HepG2 (cell line): ENCODE results near the gene GYS1. TPM values are rescaled to one million over a fixed set of nuclear protein-coding genes. Genes with fewer than 3 reads are reported as not detected.

Experiments used
- MYC ChIP-seq: sonication (generic); formaldehyde crosslinking; IDR thresholded peaks from 2 replicates; pipeline ENCODE4 v1.9.0; 2021; ENCODE audit warnings: missing genetic modification reagents, borderline replicate concordance
- TBP ChIP-seq: sonication (generic); formaldehyde crosslinking; IDR thresholded peaks from 2 replicates; pipeline ENCODE4 v1.5.0; 2020; ENCODE audit warnings: missing genetic modification reagents
- ZBTB8A ChIP-seq: sonication (generic); formaldehyde crosslinking; IDR thresholded peaks from 2 replicates; pipeline ENCODE4 v1.4.0; 2020; ENCODE audit warnings: mild to moderate bottlenecking, low read depth, missing genetic modification reagents, borderline replicate concordance
- polyA plus RNA-seq, 8 experiments: library from polyadenylated mRNA; depleted of rRNA in 3 of 8; stranded (reverse) in 7 of 8; unstranded in 1 of 8; fragments of >200 nt; fragmentation: Illumina TruSeq in 4 of 8; extraction: Trizol in 4 of 8; gene quantifications; 2 replicates each; pipeline versions ENCODE4 v1.2.1 to v1.2.3, GENCODE V29; 2011 to 2016; ENCODE audit warnings: low read depth in 4 of 8, missing spikeins in 1 of 8, mixed read lengths in 1 of 8; ENCODE audit not compliant: insufficient read depth in 1 of 8
- total RNA-seq, 5 experiments: library from RNA; depleted of rRNA; stranded (reverse); fragments of >200 nt; fragmentation: Illumina TruSeq; extraction: Trizol; gene quantifications; 2 replicates each; pipeline ENCODE4 v1.2.3, GENCODE V29; 2016; ENCODE audit warnings: low read depth in 1 of 5
- TF ChIP-seq, protein P1 (sequence below), 2 experiments: IDR thresholded peaks; 2 replicates each; pipeline ENCODE4 v1.6.1; 2011 to 2012; ENCODE audit warnings: low read length in 2 of 2, borderline replicate concordance in 1 of 2, low read depth in 1 of 2, mild to moderate bottlenecking in 1 of 2, moderate library complexity in 1 of 2
- TF ChIP-seq, protein P2 (sequence below): sonication (generic); formaldehyde crosslinking; IDR thresholded peaks from 2 replicates; pipeline ENCODE4 v1.8.0; 2023; ENCODE audit warnings: mild to moderate bottlenecking, missing genetic modification reagents
- TF ChIP-seq, protein P3 (sequence below): sonication (generic); formaldehyde crosslinking; IDR thresholded peaks from 2 replicates; pipeline ENCODE4 v1.4.0; 2020; ENCODE audit warnings: missing genetic modification reagents
- TF ChIP-seq, protein P4 (sequence below): sonication (generic); formaldehyde crosslinking; IDR thresholded peaks from 2 replicates; pipeline ENCODE4 v1.9.0; 2022; ENCODE audit warnings: missing genetic modification reagents, mild to moderate bottlenecking, borderline replicate concordance
- TF ChIP-seq, protein P5 (sequence below): sonication (generic); formaldehyde crosslinking; IDR thresholded peaks from 2 replicates; pipeline ENCODE4 v1.4.0; 2020; ENCODE audit warnings: missing genetic modification reagents, borderline replicate concordance

The GYS1 gene
- total and polyA plus RNA-seq, 2 of the 13 experiments (the other 11 are each of a cell fraction or from before 2014, with no cell fraction given), result 18.4 to 42.1 TPM

DNA sequence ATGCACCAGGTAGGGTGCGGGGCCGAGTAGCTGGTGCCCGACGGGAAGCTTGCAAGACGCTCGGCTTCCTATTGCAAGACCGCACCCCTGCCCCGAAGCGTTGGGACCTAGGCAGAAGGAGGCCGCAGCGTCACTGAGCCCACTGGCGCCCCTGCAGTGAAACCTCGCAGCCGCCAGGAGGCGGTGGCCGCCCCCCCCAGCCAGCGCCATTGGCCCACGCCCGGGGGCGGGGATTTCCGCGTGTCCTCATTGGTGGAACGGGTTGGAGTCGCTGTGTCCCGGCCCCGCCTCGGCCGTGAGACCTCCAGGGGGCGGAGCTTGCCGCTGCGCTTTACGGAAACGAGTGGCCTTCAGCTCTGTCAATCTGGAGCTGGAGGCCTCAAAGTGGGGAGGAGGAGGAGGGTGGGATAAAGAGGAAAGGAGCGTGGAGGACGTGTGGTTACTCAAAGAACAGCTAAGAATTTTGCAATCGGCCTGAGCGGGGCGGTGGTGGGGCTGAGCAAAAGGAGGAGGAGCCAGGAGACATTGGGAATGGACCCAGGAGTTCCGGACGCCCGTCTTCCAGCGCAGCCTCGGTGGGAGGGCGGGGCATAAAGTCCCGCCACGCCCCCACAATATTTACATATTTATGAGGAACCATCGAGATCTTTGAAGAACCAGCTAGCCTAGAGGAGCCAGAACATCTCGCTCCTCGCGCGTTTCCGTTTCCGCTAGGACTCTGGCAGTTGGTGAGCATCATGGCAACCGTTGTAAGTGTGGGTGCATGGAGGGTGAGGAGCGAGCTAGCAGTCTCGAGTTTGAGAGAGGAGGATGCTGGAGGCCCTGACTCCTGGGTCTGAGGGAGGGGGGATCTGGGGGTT lies at the start of gene GYS1, which contains the start of gene RUVBL2 (continued):
- TF ChIP-seq, protein P1, sequence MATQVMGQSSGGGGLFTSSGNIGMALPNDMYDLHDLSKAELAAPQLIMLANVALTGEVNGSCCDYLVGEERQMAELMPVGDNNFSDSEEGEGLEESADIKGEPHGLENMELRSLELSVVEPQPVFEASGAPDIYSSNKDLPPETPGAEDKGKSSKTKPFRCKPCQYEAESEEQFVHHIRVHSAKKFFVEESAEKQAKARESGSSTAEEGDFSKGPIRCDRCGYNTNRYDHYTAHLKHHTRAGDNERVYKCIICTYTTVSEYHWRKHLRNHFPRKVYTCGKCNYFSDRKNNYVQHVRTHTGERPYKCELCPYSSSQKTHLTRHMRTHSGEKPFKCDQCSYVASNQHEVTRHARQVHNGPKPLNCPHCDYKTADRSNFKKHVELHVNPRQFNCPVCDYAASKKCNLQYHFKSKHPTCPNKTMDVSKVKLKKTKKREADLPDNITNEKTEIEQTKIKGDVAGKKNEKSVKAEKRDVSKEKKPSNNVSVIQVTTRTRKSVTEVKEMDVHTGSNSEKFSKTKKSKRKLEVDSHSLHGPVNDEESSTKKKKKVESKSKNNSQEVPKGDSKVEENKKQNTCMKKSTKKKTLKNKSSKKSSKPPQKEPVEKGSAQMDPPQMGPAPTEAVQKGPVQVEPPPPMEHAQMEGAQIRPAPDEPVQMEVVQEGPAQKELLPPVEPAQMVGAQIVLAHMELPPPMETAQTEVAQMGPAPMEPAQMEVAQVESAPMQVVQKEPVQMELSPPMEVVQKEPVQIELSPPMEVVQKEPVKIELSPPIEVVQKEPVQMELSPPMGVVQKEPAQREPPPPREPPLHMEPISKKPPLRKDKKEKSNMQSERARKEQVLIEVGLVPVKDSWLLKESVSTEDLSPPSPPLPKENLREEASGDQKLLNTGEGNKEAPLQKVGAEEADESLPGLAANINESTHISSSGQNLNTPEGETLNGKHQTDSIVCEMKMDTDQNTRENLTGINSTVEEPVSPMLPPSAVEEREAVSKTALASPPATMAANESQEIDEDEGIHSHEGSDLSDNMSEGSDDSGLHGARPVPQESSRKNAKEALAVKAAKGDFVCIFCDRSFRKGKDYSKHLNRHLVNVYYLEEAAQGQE (IDR thresholded peaks at IDR 0.05; ENCODE audit: borderline replicate concordance in 1 of 2, low read depth in 1 of 2, low read length in 2 of 2), result peak in 1 of 2 experiments; percentile 8; a peak in 1 of 4 replicates
- TF ChIP-seq, protein P2, sequence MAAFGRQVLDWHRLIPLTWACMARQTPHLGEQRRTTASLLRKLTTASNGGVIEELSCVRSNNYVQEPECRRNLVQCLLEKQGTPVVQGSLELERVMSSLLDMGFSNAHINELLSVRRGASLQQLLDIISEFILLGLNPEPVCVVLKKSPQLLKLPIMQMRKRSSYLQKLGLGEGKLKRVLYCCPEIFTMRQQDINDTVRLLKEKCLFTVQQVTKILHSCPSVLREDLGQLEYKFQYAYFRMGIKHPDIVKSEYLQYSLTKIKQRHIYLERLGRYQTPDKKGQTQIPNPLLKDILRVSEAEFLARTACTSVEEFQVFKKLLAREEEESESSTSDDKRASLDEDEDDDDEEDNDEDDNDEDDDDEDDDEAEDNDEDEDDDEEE (CRISPR knock-in tag), result peak; percentile 42; the same call in 1 of the 2 replicates
- TF ChIP-seq, protein P3, sequence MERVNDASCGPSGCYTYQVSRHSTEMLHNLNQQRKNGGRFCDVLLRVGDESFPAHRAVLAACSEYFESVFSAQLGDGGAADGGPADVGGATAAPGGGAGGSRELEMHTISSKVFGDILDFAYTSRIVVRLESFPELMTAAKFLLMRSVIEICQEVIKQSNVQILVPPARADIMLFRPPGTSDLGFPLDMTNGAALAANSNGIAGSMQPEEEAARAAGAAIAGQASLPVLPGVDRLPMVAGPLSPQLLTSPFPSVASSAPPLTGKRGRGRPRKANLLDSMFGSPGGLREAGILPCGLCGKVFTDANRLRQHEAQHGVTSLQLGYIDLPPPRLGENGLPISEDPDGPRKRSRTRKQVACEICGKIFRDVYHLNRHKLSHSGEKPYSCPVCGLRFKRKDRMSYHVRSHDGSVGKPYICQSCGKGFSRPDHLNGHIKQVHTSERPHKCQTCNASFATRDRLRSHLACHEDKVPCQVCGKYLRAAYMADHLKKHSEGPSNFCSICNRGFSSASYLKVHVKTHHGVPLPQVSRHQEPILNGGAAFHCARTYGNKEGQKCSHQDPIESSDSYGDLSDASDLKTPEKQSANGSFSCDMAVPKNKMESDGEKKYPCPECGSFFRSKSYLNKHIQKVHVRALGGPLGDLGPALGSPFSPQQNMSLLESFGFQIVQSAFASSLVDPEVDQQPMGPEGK (CRISPR knock-in tag), result peak; percentile 64
- TF ChIP-seq, protein P4, sequence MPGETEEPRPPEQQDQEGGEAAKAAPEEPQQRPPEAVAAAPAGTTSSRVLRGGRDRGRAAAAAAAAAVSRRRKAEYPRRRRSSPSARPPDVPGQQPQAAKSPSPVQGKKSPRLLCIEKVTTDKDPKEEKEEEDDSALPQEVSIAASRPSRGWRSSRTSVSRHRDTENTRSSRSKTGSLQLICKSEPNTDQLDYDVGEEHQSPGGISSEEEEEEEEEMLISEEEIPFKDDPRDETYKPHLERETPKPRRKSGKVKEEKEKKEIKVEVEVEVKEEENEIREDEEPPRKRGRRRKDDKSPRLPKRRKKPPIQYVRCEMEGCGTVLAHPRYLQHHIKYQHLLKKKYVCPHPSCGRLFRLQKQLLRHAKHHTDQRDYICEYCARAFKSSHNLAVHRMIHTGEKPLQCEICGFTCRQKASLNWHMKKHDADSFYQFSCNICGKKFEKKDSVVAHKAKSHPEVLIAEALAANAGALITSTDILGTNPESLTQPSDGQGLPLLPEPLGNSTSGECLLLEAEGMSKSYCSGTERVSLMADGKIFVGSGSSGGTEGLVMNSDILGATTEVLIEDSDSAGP, result peak; percentile 47
- TF ChIP-seq ZBTB8A (CRISPR knock-in tag), result no peak
- no peak for TF ChIP-seq TBP (CRISPR knock-in tag)
- peak; percentile 52; the same call in 1 of the 2 replicates for TF ChIP-seq MYC (CRISPR knock-in tag)
- TF ChIP-seq, protein P5, sequence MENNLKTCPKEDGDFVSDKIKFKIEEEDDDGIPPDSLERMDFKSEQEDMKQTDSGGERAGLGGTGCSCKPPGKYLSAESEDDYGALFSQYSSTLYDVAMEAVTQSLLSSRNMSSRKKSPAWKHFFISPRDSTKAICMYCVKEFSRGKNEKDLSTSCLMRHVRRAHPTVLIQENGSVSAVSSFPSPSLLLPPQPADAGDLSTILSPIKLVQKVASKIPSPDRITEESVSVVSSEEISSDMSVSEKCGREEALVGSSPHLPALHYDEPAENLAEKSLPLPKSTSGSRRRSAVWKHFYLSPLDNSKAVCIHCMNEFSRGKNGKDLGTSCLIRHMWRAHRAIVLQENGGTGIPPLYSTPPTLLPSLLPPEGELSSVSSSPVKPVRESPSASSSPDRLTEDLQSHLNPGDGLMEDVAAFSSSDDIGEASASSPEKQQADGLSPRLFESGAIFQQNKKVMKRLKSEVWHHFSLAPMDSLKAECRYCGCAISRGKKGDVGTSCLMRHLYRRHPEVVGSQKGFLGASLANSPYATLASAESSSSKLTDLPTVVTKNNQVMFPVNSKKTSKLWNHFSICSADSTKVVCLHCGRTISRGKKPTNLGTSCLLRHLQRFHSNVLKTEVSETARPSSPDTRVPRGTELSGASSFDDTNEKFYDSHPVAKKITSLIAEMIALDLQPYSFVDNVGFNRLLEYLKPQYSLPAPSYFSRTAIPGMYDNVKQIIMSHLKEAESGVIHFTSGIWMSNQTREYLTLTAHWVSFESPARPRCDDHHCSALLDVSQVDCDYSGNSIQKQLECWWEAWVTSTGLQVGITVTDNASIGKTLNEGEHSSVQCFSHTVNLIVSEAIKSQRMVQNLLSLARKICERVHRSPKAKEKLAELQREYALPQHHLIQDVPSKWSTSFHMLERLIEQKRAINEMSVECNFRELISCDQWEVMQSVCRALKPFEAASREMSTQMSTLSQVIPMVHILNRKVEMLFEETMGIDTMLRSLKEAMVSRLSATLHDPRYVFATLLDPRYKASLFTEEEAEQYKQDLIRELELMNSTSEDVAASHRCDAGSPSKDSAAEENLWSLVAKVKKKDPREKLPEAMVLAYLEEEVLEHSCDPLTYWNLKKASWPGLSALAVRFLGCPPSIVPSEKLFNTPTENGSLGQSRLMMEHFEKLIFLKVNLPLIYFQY, result peak; percentile 72; the same call in 1 of the 2 replicates
